A375 (cell line): Measurements from ENCODE around the gene PPP2R2C. TPM values are rescaled to one million over a fixed set of nuclear protein-coding genes. Genes with fewer than 3 reads are reported as not detected.

ENCODE experiments used
- total RNA-seq: library from RNA; depleted of rRNA; stranded (reverse); fragments of >200 nt; shearing (Covaris generic); gene quantifications from 2 replicates; pipeline ENCODE4 v1.2.3, GENCODE V29; 2014; rRNA removed

Gene PPP2R2C
- 0.72 and 3.9 TPM in 2 replicates for total RNA-seq

DNA sequence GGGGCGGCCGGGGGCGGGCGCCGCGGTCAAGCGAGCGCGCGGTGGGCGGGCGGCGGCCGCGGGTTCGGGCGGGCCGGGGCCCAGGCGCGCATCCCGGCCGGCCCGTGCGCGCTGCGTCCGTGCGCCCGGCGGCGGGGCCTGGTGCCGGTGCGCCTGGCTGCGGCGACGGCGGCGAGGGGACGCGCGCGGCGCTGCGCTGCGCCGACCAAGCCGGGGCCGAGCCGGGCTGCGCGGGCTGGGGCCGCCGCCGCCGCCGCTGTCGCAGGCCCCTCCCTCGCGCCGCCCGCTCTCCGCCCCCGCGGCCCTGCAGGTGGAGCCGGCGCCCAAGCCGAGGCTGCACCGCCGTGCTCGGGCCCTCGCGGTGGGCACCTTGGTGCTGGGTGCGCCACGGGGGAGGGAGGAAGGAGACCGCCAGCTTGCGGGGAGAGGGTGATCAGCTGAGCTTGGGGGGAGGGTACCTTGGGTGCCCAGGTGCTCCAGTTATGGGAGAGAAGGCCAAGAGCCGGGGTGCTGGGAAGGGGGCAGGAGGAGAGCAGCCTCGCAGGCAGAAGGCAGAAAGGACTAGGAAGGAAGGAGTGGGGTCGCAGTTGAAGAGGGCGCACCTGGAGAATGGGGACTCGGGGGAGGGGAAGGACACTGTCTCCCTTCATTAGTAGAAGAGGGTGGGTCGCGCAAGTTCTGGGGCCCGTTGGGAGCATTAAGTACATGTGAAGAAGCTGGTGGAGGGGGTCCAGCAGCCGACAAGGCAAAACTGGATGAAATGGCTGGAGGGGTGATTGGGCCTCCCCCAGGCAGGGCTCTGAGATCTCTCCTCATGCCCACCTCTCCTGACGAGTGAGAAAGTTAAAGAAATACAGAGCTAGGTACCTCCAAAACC, at the start of gene PPP2R2C:
Gene PPP2R2C (minus strand): TSS at position 228 of the 877 bp plus-strand sequence. CDS start 385 bp downstream, outside the sequence.

Other genes starting within 250 kb of the PPP2R2C start
- 9.3 and 10.6 TPM in 2 replicates for gene WFS1, start 202.8 kb downstream of the PPP2R2C start, total RNA-seq
- 5.8 and 9.0 TPM in 2 replicates for gene MAN2B2, start 102.6 kb upstream of the PPP2R2C start, total RNA-seq
- 131 and 169 TPM in 2 replicates for gene MRFAP1, start 168.1 kb upstream of the PPP2R2C start, total RNA-seq
- gene S100P, start 221.3 kb upstream of the PPP2R2C start, total RNA-seq = 10.4 and 20.1 TPM in 2 replicates
- gene MRFAP1L1, start 237.3 kb upstream of the PPP2R2C start, total RNA-seq = 63.1 and 71.4 TPM in 2 replicates
- gene BLOC1S4, start 243.6 kb upstream of the PPP2R2C start, total RNA-seq = 22.6 and 23.8 TPM in 2 replicates